Adipocyte (in vitro differentiated cells): ENCODE data around the gene CFAP100.

Experiments
- DNase-seq: peaks from one replicate; pipeline ENCODE4 v3.0.0-alpha.2; 2015; ENCODE audit warnings: low read depth
- H3K27me3 ChIP-seq: replicated peaks from 2 replicates; pipeline ENCODE4 v1.7.0; 2013; ENCODE audit warnings: mild to moderate bottlenecking, low read length, moderate library complexity; ENCODE audit not compliant: control insufficient read depth, insufficient read depth
- H3K36me3 ChIP-seq: 2 replicates; pipeline ENCODE4 v1.7.0; 2013; ENCODE audit warnings: low read length, mild to moderate bottlenecking, moderate library complexity; ENCODE audit not compliant: control insufficient read depth, insufficient read depth, severe bottlenecking
- H3K4me1 ChIP-seq: 2 replicates; pipeline ENCODE4 v1.7.0; 2013; ENCODE audit warnings: mild to moderate bottlenecking, low read length, moderate library complexity; ENCODE audit not compliant: control insufficient read depth, insufficient read depth
- H3K4me3 ChIP-seq: 2 replicates; pipeline ENCODE4 v1.7.0; 2013; ENCODE audit warnings: mild to moderate bottlenecking, low read length, moderate library complexity
- H3K9ac ChIP-seq: 2 replicates; pipeline ENCODE4 v1.7.0; 2013; ENCODE audit warnings: mild to moderate bottlenecking, low read length, moderate library complexity
- H3K9me3 ChIP-seq: 2 replicates; pipeline ENCODE4 v1.7.0; 2013; ENCODE audit warnings: mild to moderate bottlenecking, low read length, moderate library complexity; ENCODE audit not compliant: control insufficient read depth

CFAP100 gene

DNA sequence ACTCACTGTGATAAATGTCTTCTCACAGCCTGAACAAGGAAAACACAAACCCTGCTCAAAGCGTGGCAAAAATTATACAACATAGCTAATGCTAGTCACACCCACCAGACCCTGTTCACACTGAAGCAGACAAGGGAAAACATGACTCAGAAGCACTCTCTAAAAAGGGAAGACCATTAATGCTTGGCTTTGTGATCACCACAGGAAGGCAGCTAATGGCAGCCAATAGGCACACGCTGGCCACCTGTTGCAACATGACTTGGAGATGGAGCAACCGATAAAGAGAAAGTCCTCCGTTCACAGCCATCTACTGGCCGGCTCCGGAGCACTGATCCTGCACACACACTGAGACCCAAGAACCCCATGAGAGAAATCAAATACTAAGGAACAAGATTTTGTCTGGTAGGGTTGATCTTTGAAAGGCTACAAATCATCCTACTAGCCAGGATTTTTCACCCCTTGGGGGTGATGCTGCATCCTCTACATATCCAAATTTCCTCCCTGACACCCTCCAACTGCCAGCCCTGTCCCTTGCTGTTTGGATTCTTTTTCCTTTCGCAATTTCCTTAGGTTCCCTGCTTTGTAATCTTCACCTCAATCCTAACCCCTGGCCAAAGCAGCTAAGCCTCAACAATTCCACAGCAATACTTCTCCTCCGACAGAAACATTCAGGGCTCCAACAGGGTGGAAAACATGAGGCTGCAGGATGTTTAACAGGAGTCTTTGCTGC is 77.7 kb downstream of the CFAP100 start:
- no peaks in the 10 kb centered on the region for H3K27me3 ChIP-seq
- peaks cover 42% of the 10 kb centered on the region for H3K4me1 ChIP-seq
- peak overlapping the region; percentile 93 for H3K4me3 ChIP-seq
- peaks cover 41% of the 10 kb centered on the region for H3K36me3 ChIP-seq
- peak; percentile 51 for DNase-seq
- peak overlapping the region; percentile 91 for H3K9ac ChIP-seq
- H3K9me3 ChIP-seq = no peaks in the 10 kb centered on the region

DNA sequence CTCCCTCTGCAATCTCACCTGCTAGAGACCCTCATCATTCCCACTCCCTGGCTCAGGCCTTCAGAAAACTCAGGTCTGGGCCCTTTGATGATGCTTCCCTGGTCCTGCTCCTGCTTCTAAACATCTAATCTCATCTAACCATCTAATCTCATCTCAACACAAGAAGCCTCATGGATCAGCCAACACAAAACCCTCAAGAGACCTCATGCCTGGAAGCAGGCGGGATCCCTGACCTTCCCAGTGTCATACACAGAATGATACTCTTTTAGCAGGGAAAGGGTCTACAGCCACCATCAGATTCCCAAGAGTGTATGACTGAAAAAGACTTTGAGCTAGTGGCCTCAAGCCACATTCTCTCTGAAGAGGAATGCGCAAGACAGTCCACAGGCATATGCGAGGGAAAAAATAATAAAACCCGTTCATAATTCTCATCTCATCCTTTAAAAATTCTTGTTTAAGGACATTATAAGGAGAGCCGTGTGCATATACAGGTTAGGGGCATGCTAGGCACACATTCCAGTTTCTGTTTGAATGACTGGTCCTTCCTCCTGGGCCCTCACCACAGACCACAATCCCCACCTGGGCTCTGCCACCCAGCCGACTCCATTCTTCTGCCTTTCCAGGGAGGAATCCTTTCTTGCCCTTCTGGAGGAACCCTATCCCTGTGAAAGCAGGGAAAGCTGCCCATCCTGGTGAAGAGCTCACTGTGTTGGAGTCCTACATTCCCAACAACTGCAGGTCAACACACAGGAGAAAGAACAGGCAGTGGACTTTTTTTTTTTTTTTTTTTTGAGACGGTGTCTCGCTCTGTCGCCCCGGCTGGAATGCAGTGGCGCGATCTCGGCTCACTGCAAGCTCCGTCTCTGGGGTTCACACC is 78.8 kb downstream of the CFAP100 start:
- H3K9ac ChIP-seq = peak overlapping the region; percentile 91
- H3K27me3 ChIP-seq = no peaks in the 10 kb centered on the region
- no peak for DNase-seq
- peaks cover 31% of the 10 kb centered on the region for H3K36me3 ChIP-seq
- H3K9me3 ChIP-seq = no peaks in the 10 kb centered on the region
- peak overlapping the region; percentile 93 for H3K4me3 ChIP-seq
- peaks cover 36% of the 10 kb centered on the region for H3K4me1 ChIP-seq

DNA sequence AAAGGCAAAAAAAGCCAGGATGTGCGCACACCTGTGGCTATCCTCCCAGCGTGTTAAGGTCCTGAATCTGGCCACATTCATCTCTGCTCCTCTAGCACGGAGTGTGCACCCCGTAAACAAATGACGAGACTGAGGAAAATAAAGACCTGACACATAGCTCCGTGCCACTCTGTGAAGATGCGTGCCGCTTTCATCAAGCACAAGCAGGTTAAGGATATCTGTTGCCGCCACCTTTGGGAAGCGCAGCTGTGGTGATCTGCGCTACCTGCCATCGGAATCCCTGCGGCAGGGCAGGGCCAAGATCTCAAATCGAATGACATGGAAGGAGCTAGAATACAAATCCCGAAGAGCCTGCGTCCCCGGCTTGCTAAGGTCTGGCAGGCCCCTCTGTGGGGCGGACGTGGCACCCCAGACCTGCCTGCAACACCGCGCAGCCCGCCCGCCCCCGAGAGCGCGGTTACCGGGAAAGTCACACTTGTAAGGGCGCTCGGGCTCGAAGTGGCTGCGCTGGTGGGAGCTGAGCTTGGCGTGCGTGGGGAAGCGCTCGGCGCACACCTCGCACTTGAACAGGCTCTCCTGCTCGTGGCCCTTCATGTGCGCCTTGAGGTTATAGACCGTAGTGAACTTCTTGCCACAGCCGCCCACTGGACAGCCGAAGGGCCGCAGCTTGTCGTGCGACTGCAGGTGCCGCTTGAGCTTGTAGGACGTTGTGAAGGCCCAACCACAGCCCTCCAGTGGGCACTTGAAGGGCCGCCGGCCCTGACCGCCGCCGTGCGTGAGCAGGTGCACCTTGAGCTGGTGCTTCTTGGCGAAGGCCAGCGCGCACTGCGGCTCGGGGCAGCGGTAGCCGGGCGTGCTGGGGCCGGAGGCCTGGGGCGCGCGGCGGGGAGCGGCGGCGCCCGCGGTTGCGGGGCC is 80.0 kb downstream of the CFAP100 start:
- Histone ChIP-seq H3K4me1 (peaks cover 36% of the 10 kb centered on the region), H3K27me3 (no peaks in the 10 kb centered on the region), H3K9me3 (no peaks in the 10 kb centered on the region), H3K4me3 (peak overlapping the region; percentile 93), H3K36me3 (peaks cover 18% of the 10 kb centered on the region), H3K9ac (peak overlapping the region; percentile 91)
- DNase-seq = no peak

DNA sequence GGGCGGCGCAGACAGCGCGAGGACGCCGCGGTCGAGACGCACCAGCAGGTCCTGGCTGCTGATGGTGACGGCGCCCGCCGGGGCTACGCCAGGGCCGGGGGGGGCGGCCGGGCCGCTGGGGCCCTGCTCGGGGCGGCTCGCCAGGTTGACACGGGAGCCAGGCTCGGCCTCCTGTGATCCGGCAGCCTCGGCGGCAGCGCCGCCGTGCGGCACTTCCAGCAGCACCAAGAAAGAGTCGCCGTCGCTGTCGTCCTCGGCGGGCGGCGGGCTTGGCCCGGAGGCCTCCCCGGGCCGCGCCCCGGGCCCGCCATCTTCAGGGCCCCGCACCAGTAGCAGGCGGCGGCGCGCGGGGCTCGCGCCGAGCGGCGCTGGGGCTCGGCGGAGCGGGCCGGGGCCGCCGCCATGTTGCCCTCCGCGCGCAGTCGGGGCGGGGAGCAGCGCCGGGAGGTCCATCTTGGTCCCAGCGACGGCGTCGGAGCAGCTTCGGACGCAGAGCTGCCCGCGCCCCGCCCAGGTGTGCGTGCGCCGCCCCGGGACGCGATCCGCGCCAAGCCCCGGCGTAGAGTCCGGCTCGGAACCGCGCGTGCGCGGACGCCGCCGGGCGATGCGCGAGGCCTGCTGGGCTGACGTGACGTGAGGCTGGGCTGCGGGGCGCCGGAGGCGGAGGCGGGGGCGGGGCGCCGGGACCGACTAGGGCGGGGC is 80.9 kb downstream of the CFAP100 start, which contains the start of gene ZXDC:
Gene ZXDC, minus strand, starts transcription at position 479 of the 702 bp plus-strand sequence. Its CDS starts 26 bp downstream, at position 453.
- Histone ChIP-seq H3K9ac (peak within 1 kb of the TSS; percentile 95), H3K27me3 (no peaks in the 10 kb centered on the region), H3K9me3 (no peaks in the 10 kb centered on the region), H3K4me3 (peak within 1 kb of the TSS; percentile 97), H3K36me3 (peaks cover 10% of the 10 kb centered on the region), H3K4me1 (peaks cover 36% of the 10 kb centered on the region)
- peak; percentile 97 for DNase-seq

DNA sequence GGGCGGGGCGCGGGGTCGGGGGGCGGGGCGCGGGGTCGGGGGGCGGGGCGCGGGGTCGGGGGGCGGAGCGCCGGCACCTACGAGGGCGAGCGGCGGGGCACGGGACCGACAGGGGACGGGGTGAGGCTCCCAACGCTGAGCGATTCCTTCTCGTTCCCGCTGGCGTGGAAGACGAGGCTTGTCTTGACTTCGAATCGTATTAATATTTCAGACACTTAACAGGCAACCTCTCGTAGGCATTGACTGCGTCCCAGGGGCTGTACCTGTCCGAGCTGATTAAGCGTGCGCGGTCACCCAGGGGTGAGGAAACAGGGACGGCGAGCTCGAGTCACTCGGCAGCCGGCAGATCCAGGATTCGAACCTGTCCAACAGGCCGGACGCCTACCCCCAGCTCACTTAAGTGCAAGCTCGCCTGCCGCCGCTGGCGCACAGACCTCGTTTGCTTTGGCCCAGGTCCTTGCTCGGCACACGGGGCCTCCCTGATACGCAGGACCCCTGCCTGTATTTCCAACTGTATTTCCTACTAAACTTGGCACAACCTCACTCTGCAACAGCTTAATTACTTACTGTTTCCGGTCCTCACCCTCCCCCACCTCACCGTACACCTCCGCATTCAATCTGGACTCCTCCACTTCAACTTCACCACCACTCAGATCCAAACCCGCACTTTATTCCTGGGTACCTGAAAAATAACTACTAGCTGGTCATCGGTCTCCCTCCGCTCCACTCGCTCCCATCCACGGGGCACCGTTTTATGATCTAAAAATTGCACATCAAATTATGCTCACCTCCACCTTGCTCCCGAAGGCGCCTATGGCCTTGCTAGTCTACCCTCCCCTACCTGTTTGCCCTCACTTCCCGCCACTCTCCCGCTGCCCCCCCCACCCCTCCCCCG is 81.7 kb downstream of the CFAP100 start:
- Histone ChIP-seq H3K4me1 (peaks cover 36% of the 10 kb centered on the region), H3K36me3 (peaks cover 2% of the 10 kb centered on the region), H3K4me3 (peak overlapping the region; percentile 97), H3K9me3 (no peaks in the 10 kb centered on the region), H3K27me3 (no peaks in the 10 kb centered on the region), H3K9ac (peak overlapping the region; percentile 95)
- DNase-seq = no peak

DNA sequence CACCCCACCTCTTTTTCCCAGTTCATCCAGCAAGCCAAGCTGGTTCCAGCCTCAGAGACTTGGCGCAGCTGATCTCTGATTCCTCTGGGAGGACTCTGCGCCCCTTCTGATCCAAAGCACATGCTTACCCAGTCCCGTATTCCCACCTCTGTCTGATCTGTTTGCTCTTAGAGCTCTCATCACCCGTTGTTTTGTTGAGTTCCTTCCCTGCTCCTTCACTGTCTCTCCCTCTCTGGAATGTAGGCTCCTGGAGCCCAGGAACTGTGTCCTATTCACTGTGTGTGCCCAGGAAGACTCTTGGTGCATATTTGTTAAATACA is 82.3 kb downstream of the CFAP100 start:
- Histone ChIP-seq H3K27me3 (no peaks in the 10 kb centered on the region), H3K4me3 (no peak overlapping the region), H3K4me1 (peaks cover 35% of the 10 kb centered on the region), H3K9me3 (no peaks in the 10 kb centered on the region), H3K36me3 (no peaks in the 10 kb centered on the region), H3K9ac (no peak overlapping the region)
- DNase-seq = no peak

DNA sequence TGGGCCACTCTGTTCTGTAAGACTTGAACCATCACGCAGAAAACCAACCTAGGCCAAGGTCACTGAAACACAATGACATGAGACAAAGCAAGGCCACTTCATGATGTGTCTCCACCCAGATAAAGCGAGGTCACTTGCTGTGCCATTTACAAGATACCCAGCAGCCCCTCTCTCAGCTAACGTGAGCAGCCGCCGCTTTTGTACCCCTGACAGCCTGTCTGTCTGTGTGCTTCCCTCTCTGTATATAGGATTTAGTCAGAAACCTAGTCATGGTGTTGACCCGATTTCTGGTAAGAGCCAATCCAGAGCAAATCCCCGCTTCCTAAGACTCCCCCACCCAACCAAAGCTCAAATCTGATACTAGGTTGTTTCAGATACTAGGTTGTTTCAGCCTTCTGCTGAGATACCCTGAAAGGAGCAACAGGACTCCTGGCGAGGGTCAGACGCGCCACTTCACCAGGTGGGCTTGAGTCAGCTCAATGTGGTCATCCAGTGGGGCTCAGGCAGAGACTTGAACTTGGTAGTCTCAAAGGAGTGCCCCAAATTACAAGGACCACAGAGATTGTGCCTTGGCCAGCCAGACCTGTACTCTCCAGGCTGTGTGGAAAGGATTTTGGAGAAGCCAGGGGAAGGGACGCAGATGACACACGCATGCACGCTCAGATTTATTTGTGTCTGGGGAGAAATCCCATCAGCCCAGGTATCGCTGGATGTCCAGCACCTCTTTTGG is 84.0 kb downstream of the CFAP100 start:
- H3K9ac ChIP-seq = no peak overlapping the region
- H3K36me3 ChIP-seq = no peaks in the 10 kb centered on the region
- peaks cover 3% of the 10 kb centered on the region for H3K27me3 ChIP-seq
- H3K4me1 ChIP-seq = peaks cover 20% of the 10 kb centered on the region
- no peak overlapping the region for H3K4me3 ChIP-seq
- no peaks in the 10 kb centered on the region for H3K9me3 ChIP-seq
- no peak for DNase-seq

DNA sequence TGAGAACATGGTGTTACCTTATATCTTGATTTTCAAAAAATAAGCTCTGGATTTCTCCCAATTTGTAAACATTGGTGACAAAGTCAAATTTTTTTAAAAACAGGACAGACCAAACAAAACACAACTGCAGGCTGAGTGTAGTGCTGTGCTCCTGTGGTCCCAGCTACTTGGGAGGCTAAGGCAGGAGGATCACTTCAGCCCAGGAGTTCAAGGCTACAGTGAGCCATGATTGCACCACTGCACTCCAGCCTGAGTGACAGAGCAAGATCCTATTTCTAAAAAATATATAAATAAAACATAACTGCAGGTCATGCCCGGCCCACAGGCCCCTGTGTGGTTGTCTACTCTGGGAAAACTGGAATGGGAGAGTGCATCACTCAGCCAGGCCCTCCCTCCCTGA is 84.9 kb downstream of the CFAP100 start:
- DNase-seq = no peak
- Histone ChIP-seq H3K27me3 (peaks cover 3% of the 10 kb centered on the region), H3K36me3 (no peaks in the 10 kb centered on the region), H3K4me1 (peaks cover 13% of the 10 kb centered on the region), H3K4me3 (no peak overlapping the region), H3K9me3 (no peaks in the 10 kb centered on the region), H3K9ac (no peak overlapping the region)

DNA sequence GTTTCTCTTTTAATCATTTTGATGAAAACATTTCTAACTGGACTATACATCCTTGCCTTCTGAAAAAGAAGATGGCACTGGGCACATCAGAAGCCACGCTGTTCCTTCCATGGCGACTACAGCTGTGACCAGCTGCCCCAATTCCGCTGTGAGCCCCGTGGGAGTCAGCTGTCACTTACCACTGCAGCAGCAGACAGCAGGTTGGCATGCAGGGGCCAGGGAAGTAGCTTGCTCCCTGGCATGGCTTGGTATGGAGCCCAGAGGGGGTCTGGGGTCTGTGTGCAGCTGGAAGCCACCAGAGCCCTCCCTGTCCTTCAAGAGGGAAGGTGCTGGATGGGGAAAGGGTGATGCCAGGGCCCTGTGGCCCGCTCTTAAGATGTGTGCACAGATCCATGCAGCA is 85.5 kb downstream of the CFAP100 start:
- H3K36me3 ChIP-seq = no peaks in the 10 kb centered on the region

More for the DNA sequence above, 85.5 kb downstream of the CFAP100 start:
- H3K4me3 ChIP-seq = no peak overlapping the region
- no peak for DNase-seq
- H3K9ac ChIP-seq = no peak overlapping the region
- peaks cover 3% of the 10 kb centered on the region for H3K27me3 ChIP-seq
- no peaks in the 10 kb centered on the region for H3K9me3 ChIP-seq
- H3K4me1 ChIP-seq = peaks cover 13% of the 10 kb centered on the region
